Activated B cell treated with CpG ODN at 0.5 μM for 24 hours (primary cell): Measurements from ENCODE around the gene PPP1R12B. TPM values are rescaled to one million over a fixed set of nuclear protein-coding genes. Genes with fewer than 3 reads are reported as not detected.
"Not testable (repeated sequence)": the region's sequence is repeated elsewhere in the genome, so short reads cannot be mapped to it uniquely, and the experiment has no call there.

Experiments
- ATAC-seq: fragments of 200-7000 bp; cut with Tn5 transposase; one replicate; pipeline ENCODE4 v1.10.0; 2021; ENCODE audit warnings: low read depth, mild to moderate bottlenecking, moderate library complexity
- CTCF ChIA-PET: fragments of 350-600 bp; sonication (Branson Sonifier 250); formaldehyde crosslinking; loops from one replicate; lab custom pipeline; 2021; ENCODE audit warnings: antibody characterized with exemption; lab: Charles Lee
- POLR2A ChIA-PET: fragments of 350-600 bp; sonication (Branson Sonifier 250); formaldehyde crosslinking; loops from one replicate; lab custom pipeline; 2021; ENCODE audit warnings: antibody characterized with exemption; lab: Charles Lee
- DNase-seq: peaks from one replicate; pipeline ENCODE4 v3.0.0; 2022
- H3K27ac Mint-ChIP-seq: one replicate; pipeline ENCODE4 v1.8.0; 2020; ENCODE audit warnings: mixed read lengths
- H3K27me3 Mint-ChIP-seq: one replicate; pipeline ENCODE4 v1.8.0; 2021; ENCODE audit warnings: mixed read lengths
- H3K36me3 Mint-ChIP-seq: one replicate; pipeline ENCODE4 v1.8.0; 2021; ENCODE audit warnings: low read depth, mixed read lengths
- H3K4me1 Mint-ChIP-seq: one replicate; pipeline ENCODE4 v1.8.0; 2021; ENCODE audit warnings: mixed read lengths
- H3K4me3 Mint-ChIP-seq: one replicate; pipeline ENCODE4 v1.8.0; 2020; ENCODE audit warnings: mild to moderate bottlenecking, mixed read lengths
- H3K9me3 Mint-ChIP-seq: one replicate; pipeline ENCODE4 v1.8.0; 2020; ENCODE audit warnings: mixed read lengths
- CTCF ChIP-seq: fragments of 200-600 bp; IDR thresholded peaks from one replicate; pipeline ENCODE4 v1.8.0; 2022; ENCODE audit warnings: antibody characterized with exemption, mild to moderate bottlenecking
- intact Hi-C: fragments of 100-400 bp; cut with micrococcal nuclease; formaldehyde crosslinking; loops from one replicate; pipeline ENCODE4 v1.15.1; 2024
- total RNA-seq: library from RNA; stranded (reverse); gene quantifications from 2 replicates; pipeline ENCODE4 v1.2.3, GENCODE V29; 2022

The PPP1R12B gene
- total RNA-seq, 1 donor from 2014 or later, result 25.7 TPM

- H3K9me3 Mint-ChIP-seq, result no peaks in the 10 kb centered on the region
- H3K27ac Mint-ChIP-seq, result no peak overlapping the region
- ATAC-seq, result no peak
- no peak overlapping the region for H3K4me3 Mint-ChIP-seq
- intact Hi-C loops, result loop anchor here (10.0 kb wide), 1 partner anchor 449 kb away; the partner anchor contains the start of gene PTPN7
- CTCF ChIA-PET, result no interaction called here
- H3K27me3 Mint-ChIP-seq, result no peaks in the 10 kb centered on the region
- POLR2A ChIA-PET, result no interaction called here
- no peak for TF ChIP-seq CTCF
- DNase-seq, result no peak
- H3K36me3 Mint-ChIP-seq, result no peaks in the 10 kb centered on the region
- peaks cover 44% of the 10 kb centered on the region for H3K4me1 Mint-ChIP-seq
Observed at GRCh38 chr1:202613571-202613970, 265.1 kb downstream of the PPP1R12B start.

DNA sequence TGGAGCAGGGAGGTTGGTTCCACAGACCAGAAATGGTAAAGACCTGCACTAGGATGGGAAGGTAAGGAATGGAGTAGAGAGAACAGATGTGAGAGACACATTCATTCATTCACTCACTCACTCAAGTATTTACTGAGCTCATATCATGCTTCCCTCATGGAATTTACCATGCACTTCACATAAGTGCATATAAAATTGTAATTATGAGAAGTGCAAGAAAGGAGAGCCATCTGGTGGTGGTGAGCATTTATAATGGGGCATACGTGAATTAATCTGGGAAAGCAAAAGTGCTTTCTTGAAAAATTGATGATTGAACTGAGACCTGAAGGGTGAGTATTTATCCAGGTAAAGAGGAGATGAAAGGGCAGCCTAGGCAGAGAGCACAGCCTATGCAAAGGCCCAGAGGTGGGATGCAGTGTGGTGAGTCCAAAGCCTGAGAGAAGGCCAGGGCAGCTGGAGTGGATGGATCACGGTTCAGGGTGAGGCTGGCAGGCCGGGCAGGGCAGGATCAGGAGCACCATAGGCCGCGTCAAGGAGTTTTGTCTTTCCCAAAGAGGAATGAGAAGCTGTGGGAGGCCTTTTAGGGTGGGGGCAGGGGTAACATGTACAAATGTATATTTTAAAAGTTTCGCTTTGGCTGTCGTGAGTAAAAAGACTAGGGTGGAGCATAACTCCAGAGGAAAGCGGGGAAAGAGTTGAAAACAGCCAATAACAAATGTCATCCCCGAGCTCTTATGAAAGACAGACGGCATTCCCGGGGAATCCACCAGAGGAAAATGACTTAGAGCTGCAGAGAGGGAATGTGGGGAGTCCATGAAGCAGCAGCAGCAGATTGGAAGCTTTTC, 266.1 kb downstream of the PPP1R12B start:
- H3K4me3 Mint-ChIP-seq, H3K9me3 Mint-ChIP-seq, H3K27me3 Mint-ChIP-seq, H3K36me3 Mint-ChIP-seq, H3K27ac Mint-ChIP-seq, ATAC-seq, DNase-seq: not testable (repeated sequence)
- peaks cover 49% of the 10 kb centered on the region for H3K4me1 Mint-ChIP-seq
- intact Hi-C loops, result loop anchor here (5.0 to 10.0 kb wide), 3 partner anchors 47 to 450 kb away; partner anchors contain the start of gene PTPN7
- ChIA-PET POLR2A (interaction anchor here (1.4 kb wide), 1 partner anchor 273 kb away, joined by 3 read pairs; the partner anchor contains the start of gene UBE2T), CTCF (interaction anchor here (1.0 kb wide), 1 partner anchor 40 kb away, joined by 5 read pairs; no protein-coding TSS in a partner anchor)

GRCh38 chr1:202615208-202615500, 266.7 kb downstream of the PPP1R12B start:
- intact Hi-C loops, result loop anchor here (5.0 to 10.0 kb wide), 3 partner anchors 48 to 450 kb away; partner anchors contain the start of gene PTPN7
- H3K4me1 Mint-ChIP-seq, result peaks cover 50% of the 10 kb centered on the region
- peak overlapping the region; percentile 77 for H3K4me3 Mint-ChIP-seq
- H3K27me3 Mint-ChIP-seq, DNase-seq, ATAC-seq, H3K9me3 Mint-ChIP-seq, CTCF ChIA-PET, H3K36me3 Mint-ChIP-seq, H3K27ac Mint-ChIP-seq: not testable (repeated sequence)
- POLR2A ChIA-PET, result interaction anchor here (1.4 kb wide), 1 partner anchor 273 kb away, joined by 3 read pairs; the partner anchor contains the start of gene UBE2T

DNA sequence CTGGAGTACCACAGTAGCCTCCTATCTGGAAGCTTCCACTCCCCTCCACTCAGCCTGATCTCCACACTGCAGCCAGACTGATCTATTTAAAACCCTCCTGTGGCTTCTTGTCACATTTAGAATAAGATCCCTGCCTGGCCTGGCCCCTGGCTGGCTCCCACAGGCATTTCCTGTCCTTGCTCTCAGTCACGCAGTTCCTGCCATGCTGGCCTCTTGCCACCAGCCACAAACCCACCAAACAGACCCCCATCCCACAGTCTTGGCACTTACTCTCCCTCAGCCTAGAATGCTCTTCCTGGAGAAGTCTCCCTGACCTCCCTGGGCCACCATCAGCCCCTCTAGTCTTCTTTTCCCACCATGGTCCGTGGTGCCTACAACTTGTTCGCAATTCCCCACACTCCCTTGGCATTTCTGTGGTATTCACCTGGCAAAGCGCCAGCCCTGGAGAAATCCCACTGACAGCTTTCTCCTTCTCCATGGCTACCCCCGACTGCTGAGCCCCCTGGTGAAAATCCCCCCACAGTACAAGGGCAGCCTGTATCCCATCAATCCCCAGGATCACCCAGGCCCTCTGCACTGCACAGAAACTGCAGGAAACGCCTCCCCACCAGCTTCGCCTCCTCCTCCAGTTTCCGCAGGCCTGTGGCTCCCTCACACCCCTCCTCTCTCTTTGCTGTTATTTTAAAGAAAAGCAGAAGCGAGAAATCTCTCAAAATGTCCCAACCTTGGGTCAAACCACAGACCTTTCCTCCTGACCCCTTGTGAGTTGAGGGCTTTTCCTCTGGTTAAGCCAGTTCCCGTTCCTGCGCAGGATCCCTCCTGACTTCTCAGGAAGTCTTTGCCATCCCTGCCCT, 267.2 kb downstream of the PPP1R12B start:
- Mint-ChIP-seq H3K27me3 (peaks cover 4% of the 10 kb centered on the region), H3K4me3 (peak overlapping the region; percentile 77), H3K36me3 (no peaks in the 10 kb centered on the region), H3K27ac (peak overlapping the region; percentile 64), H3K4me1 (peaks cover 50% of the 10 kb centered on the region), H3K9me3 (no peaks in the 10 kb centered on the region)
- POLR2A ChIA-PET, result interaction anchor here (1.4 kb wide), 1 partner anchor 274 kb away, joined by 3 read pairs; the partner anchor contains the start of gene UBE2T
- no peak for TF ChIP-seq CTCF
- DNase-seq, result no peak
- intact Hi-C loops, result loop anchor here (1.0 to 10.0 kb wide), 5 partner anchors 14 to 451 kb away; partner anchors contain the start of genes PPP1R12B and PTPN7
- CTCF ChIA-PET, result no interaction called here
- peak; percentile 82 for ATAC-seq

DNA sequence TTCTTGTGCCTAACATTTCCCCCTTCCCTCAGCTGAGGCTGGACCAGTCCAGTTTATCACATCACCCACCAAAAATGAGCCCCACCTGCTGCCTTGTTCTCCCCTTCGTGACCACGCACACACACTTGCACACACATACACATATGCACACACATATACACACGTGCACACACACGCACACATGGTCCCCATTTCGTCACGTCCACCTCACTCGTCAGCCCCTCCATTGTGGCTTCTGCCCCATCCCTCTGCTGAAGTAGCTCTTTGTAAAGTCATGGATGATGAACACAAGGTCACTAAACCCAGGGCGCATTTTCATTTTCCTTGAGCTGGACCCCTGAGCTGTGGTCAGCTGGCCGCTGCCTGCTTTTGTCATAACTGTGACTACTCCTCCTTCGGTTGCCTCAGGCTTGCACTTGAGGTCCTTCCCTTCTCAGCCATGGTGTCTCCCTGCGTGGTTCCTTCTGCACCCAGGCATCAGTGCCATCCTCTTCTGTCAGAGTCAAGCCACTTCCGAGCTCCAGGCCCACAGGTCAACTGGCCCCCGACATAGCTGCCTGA, 267.9 kb downstream of the PPP1R12B start:
- peak; percentile 48 for ATAC-seq
- Mint-ChIP-seq H3K36me3 (no peaks in the 10 kb centered on the region), H3K4me1 (peaks cover 50% of the 10 kb centered on the region), H3K9me3 (no peaks in the 10 kb centered on the region), H3K27ac (peak overlapping the region; percentile 64), H3K4me3 (peak overlapping the region; percentile 77), H3K27me3 (peaks cover 4% of the 10 kb centered on the region)
- no peak for DNase-seq
- ChIA-PET CTCF (no interaction called here), POLR2A (interaction anchor here (0.7 kb wide), 1 partner anchor 11 kb away, joined by 4 read pairs; no protein-coding TSS in a partner anchor)
- intact Hi-C loops, result loop anchor here (1.0 to 10.0 kb wide), 5 partner anchors 13 to 452 kb away; partner anchors contain the start of genes PPP1R12B and PTPN7
- no peak for TF ChIP-seq CTCF

DNA sequence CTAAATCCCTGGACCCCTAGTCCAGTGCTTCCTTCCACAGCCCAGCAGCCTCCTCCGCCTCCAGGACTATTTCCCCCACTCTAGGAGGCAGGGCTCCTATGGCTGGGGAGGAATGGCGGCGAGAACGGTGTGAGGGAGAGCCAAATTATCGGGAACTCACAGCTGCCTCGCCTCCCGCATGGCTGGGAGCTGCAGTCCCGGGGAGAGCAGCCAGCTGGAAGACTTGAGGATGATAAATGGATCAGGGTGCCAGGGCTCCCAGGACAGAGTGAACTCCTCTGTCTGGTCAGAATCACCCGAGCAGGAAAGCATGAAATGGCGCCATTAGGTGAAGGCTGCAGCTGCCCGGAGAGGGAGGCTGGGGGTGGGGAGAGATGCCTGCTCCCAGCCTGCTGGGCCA, 270.5 kb downstream of the PPP1R12B start:
- intact Hi-C loops, result loop anchor here (5.0 to 10.0 kb wide), 3 partner anchors 52 to 454 kb away; partner anchors contain the start of gene PTPN7
- ATAC-seq, H3K4me3 Mint-ChIP-seq, POLR2A ChIA-PET, H3K9me3 Mint-ChIP-seq, H3K27ac Mint-ChIP-seq, DNase-seq, H3K36me3 Mint-ChIP-seq, CTCF ChIA-PET: not testable (repeated sequence)
- H3K4me1 Mint-ChIP-seq, result peaks cover 50% of the 10 kb centered on the region
- H3K27me3 Mint-ChIP-seq, result peaks cover 12% of the 10 kb centered on the region
